Breast epithelium (tissue), 3 donors: ENCODE measurements around the gene EML2.

ENCODE experiments used
- CTCF ChIP-seq, 3 donors: fragments of 450-650 bp; IDR thresholded peaks; one replicate each; pipeline ENCODE4 v1.5.1; 2016 to 2017; ENCODE audit warnings: antibody characterized with exemption in 3 of 3, mild to moderate bottlenecking in 3 of 3, moderate library complexity in 3 of 3
- POLR2A ChIP-seq: fragments of 450-650 bp; IDR thresholded peaks from one replicate; pipeline ENCODE4 v1.6.1; 2016; ENCODE audit warnings: antibody characterized with exemption, mild to moderate bottlenecking, moderate library complexity

GRCh38 chr19:45637890-45638667 is 1.1 kb downstream of the EML2 start:
- TF ChIP-seq CTCF (IDR thresholded peaks at IDR 0.05), result no peak
- no peak for TF ChIP-seq POLR2A
